SK-N-SH treated with all-trans-retinoic acid at 6 μM for 48 hours (cell line): ENCODE data around the gene RASEF.

ENCODE experiments used
- CSDC2 ChIP-seq: fragments of 250-450 bp; sonication (Bioruptor Pico); IDR thresholded peaks from 2 replicates; pipeline ENCODE4 v1.5.0; 2020; ENCODE audit warnings: mild to moderate bottlenecking, moderate library complexity
- CSRNP3 ChIP-seq: fragments of 250-450 bp; sonication (Bioruptor Pico); IDR thresholded peaks from 2 replicates; pipeline ENCODE4 v1.5.1; 2021; ENCODE audit warnings: mild to moderate bottlenecking, moderate library complexity
- ESRRG ChIP-seq: fragments of 250-450 bp; sonication (Bioruptor Pico); IDR thresholded peaks from 2 replicates; pipeline ENCODE4 v1.6.1; 2021; ENCODE audit warnings: mild to moderate bottlenecking
- ISL1 ChIP-seq: fragments of 250-450 bp; sonication (Bioruptor Pico); IDR thresholded peaks from 2 replicates; pipeline ENCODE4 v2.1.2; 2022; ENCODE audit warnings: mild to moderate bottlenecking, moderate library complexity
- TCF4 ChIP-seq: fragments of 250-450 bp; sonication (Bioruptor Pico); IDR thresholded peaks from 2 replicates; pipeline ENCODE4 v1.8.0; 2021; ENCODE audit warnings: mild to moderate bottlenecking, moderate library complexity, borderline replicate concordance
- TOX ChIP-seq: fragments of 250-450 bp; sonication (Bioruptor Pico); IDR thresholded peaks from 2 replicates; pipeline ENCODE4 v1.8.0; 2021; ENCODE audit warnings: mild to moderate bottlenecking, moderate library complexity, borderline replicate concordance
- ZC3H10 ChIP-seq: fragments of 250-450 bp; sonication (Bioruptor Pico); IDR thresholded peaks from 2 replicates; pipeline ENCODE4 v1.5.1; 2021; ENCODE audit warnings: mild to moderate bottlenecking, moderate library complexity
- ZFP3 ChIP-seq: fragments of 250-450 bp; sonication (Bioruptor Pico); IDR thresholded peaks from 2 replicates; pipeline ENCODE4 v1.5.0; 2020; ENCODE audit warnings: mild to moderate bottlenecking, moderate library complexity
- ZNF8 ChIP-seq: fragments of 450-650 bp; formaldehyde crosslinking; IDR thresholded peaks from 2 replicates; pipeline ENCODE4 v1.5.0; 2020; ENCODE audit warnings: mild to moderate bottlenecking, moderate library complexity
- TF ChIP-seq, protein P1 (sequence below): fragments of 250-450 bp; sonication (Bioruptor Pico); IDR thresholded peaks from 2 replicates; pipeline ENCODE4 v1.8.0; 2020; ENCODE audit warnings: mild to moderate bottlenecking, moderate library complexity, borderline replicate concordance
- TF ChIP-seq, protein P2 (sequence below): fragments of 250-450 bp; sonication (Bioruptor Pico); IDR thresholded peaks from 2 replicates; pipeline ENCODE4 v1.5.1; 2020; ENCODE audit warnings: low read depth, mild to moderate bottlenecking, moderate library complexity
- TF ChIP-seq, protein P3 (sequence below): fragments of 250-450 bp; sonication (Bioruptor Pico); IDR thresholded peaks from 2 replicates; pipeline ENCODE4 v1.8.0; 2021; ENCODE audit warnings: low read depth, mild to moderate bottlenecking, moderate library complexity, borderline replicate concordance

GRCh38 chr9:83109296-83109695 is 46.4 kb upstream of the RASEF start:
- TF ChIP-seq, protein P1, sequence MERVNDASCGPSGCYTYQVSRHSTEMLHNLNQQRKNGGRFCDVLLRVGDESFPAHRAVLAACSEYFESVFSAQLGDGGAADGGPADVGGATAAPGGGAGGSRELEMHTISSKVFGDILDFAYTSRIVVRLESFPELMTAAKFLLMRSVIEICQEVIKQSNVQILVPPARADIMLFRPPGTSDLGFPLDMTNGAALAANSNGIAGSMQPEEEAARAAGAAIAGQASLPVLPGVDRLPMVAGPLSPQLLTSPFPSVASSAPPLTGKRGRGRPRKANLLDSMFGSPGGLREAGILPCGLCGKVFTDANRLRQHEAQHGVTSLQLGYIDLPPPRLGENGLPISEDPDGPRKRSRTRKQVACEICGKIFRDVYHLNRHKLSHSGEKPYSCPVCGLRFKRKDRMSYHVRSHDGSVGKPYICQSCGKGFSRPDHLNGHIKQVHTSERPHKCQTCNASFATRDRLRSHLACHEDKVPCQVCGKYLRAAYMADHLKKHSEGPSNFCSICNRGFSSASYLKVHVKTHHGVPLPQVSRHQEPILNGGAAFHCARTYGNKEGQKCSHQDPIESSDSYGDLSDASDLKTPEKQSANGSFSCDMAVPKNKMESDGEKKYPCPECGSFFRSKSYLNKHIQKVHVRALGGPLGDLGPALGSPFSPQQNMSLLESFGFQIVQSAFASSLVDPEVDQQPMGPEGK (CRISPR knock-in tag), result no peak
- TF ChIP-seq CSRNP3 (CRISPR knock-in tag) (no peak), ZFP3 (no peak), ISL1 (CRISPR knock-in tag) (no peak), ZC3H10 (CRISPR knock-in tag) (no peak), CSDC2 (CRISPR knock-in tag) (no peak), TOX (CRISPR knock-in tag) (no peak), TCF4 (CRISPR knock-in tag) (no peak), ZNF8 (CRISPR knock-in tag) (no peak), ESRRG (CRISPR knock-in tag) (no peak)
- TF ChIP-seq, protein P2, sequence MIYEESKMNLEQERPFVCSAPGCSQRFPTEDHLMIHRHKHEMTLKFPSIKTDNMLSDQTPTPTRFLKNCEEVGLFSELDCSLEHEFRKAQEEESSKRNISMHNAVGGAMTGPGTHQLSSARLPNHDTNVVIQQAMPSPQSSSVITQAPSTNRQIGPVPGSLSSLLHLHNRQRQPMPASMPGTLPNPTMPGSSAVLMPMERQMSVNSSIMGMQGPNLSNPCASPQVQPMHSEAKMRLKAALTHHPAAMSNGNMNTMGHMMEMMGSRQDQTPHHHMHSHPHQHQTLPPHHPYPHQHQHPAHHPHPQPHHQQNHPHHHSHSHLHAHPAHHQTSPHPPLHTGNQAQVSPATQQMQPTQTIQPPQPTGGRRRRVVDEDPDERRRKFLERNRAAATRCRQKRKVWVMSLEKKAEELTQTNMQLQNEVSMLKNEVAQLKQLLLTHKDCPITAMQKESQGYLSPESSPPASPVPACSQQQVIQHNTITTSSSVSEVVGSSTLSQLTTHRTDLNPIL (CRISPR knock-in tag), result no peak
- TF ChIP-seq, protein P3, sequence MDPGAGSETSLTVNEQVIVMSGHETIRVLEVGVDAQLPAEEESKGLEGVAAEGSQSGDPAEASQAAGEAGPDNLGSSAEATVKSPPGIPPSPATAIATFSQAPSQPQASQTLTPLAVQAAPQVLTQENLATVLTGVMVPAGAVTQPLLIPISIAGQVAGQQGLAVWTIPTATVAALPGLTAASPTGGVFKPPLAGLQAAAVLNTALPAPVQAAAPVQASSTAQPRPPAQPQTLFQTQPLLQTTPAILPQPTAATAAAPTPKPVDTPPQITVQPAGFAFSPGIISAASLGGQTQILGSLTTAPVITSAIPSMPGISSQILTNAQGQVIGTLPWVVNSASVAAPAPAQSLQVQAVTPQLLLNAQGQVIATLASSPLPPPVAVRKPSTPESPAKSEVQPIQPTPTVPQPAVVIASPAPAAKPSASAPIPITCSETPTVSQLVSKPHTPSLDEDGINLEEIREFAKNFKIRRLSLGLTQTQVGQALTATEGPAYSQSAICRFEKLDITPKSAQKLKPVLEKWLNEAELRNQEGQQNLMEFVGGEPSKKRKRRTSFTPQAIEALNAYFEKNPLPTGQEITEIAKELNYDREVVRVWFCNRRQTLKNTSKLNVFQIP (CRISPR knock-in tag), result no peak
